ENCODE results near the gene ZMYND11.

DNA sequence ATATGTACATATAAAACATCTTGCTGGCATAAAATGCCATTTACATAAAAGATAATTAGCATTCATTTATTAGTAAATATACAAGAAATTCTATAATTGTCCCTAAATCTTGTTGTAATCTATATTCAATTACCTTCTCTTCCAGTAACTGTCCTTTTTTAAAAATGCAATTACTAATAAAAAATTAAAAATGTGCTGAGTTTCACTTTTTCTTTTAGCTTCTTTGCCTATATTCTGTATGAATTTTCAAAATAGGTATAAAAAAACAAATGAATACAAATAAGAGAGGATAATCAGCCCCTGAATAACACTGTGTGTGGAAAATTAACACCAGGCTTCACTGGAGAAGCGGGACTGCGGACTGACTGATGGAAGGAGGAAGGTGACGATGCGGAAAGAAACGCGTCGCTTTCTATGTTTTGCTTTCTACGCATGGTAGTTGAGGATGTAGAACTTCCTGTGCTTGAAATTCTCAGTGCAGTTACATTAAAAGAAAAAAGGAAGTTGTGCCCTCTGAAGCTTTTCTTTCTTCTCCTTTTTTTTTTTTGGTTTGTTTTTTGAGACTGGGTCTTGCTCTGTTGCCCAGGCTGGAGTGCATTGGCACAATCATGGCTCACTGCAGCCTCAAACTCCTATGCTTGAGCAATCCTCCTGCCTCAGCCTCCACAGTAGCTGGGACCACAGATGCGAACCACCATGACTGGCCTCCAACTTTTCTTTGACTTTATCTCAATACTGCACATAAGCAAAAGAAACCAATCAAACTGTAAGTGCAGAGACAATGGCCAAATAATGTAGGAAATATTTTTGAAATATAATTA lies 7.4 kb upstream of the ZMYND11 start:
- no peak for TF ChIP-seq CTCF (IDR thresholded peaks at IDR 0.05 in 8 of 11, conservative IDR thresholded peaks at IDR 0.05 in 3 of 11)
- no peak for TF ChIP-seq POLR2A (IDR thresholded peaks at IDR 0.05)
- TF ChIP-seq POLR2AphosphoS5 (IDR thresholded peaks at IDR 0.05) = peak in 1 of 3 donors; percentile 49
